Pancreas (tissue), 10 donors: ENCODE data around the gene AS3MT. TPM values are rescaled to one million over a fixed set of nuclear protein-coding genes. Genes with fewer than 3 reads are reported as not detected.

ENCODE experiments used
- ATAC-seq, 4 donors: fragments of 200-7000 bp; cut with Tn5 transposase; one replicate each; pipeline versions ENCODE4 v1.8.0 to v1.9.1; 2020; ENCODE audit warnings: mild to moderate bottlenecking in 4 of 4, moderate library complexity in 4 of 4
- DNase-seq, 6 donors: peaks; one replicate each; pipeline ENCODE4 v3.0.0-alpha.2; 2020
- FAIRE-seq: peaks from 2 replicates; lab custom pipeline; 2012; peaks lifted over from hg19 to GRCh38; lab: Jason Lieb, UNC
- H3K27ac ChIP-seq, 4 donors: fragments of 200-600 bp; sonication (generic); 1 replicate in 3 of 4; 2 replicates in 1 of 4; pipeline versions ENCODE4 v1.5.0 to v1.8.0; 2020
- H3K27me3 ChIP-seq, 4 donors: fragments of 200-600 bp; one replicate each; pipeline ENCODE4 v1.8.0; 2021
- H3K36me3 ChIP-seq, 3 donors: fragments of 200-600 bp; sonication (generic) in 1 of 3; one replicate each; pipeline versions ENCODE4 v1.5.0 to v1.8.0; 2020 to 2021
- H3K4me1 ChIP-seq, 3 donors: fragments of 200-600 bp; one replicate each; pipeline ENCODE4 v1.8.0; 2021
- H3K4me3 ChIP-seq, 4 donors: fragments of 200-600 bp; sonication (generic) in 2 of 4; one replicate each; pipeline versions ENCODE4 v1.5.0 to v1.8.0; 2020 to 2021
- H3K9me3 ChIP-seq, 4 donors: fragments of 200-600 bp; one replicate each; pipeline ENCODE4 v1.8.0; 2021
- CTCF ChIP-seq, 4 donors: fragments of 200-600 bp; sonication (generic) in 3 of 4; IDR thresholded peaks; one replicate each; pipeline versions ENCODE4 v1.5.0 to v1.8.0; 2021; ENCODE audit warnings: antibody characterized with exemption in 4 of 4
- WGBS, 2 donors: extraction: QIAGEN DNeasy Blood & Tissue Kit; methylation state at CpG; one replicate each; pipeline ENCODE4 v1.1.7; 2013; 5-methylcytosine and 5-hydroxymethylcytosine counted together
- intact Hi-C, 3 donors: fragments of 100-400 bp; cut with DNase I; formaldehyde crosslinking; loops; one replicate each; pipeline versions ENCODE4 v1.11.1 to v1.14.2; 2022
- polyA plus RNA-seq, 2 donors: library from polyadenylated mRNA; stranded (reverse); fragments of 200-250 nt; gene quantifications; one replicate each; pipeline ENCODE4 v1.2.3, GENCODE V29; 2013
- total RNA-seq, 6 donors: library from RNA; stranded (reverse); fragmentation: NEBNext Ultra II Directional in 4 of 6; extraction: Animal tissue kit (Norgen Biotek cat#: 25700) in 4 of 6; gene quantifications; one replicate each; pipeline versions ENCODE4 v1.2.1 to v1.2.4, GENCODE V29; 2021 to 2023
- donor health status: healthy with polysubstance abuse.
- donor health status: DM: no; HTN: no; CAD: no; lungs with moderate emphysema.
- donor health status: DM: no; HTN: no; CAD: no.
- donor health status: control.
- donor health status: control.
- donor health status: Bipolar disorder and iron deficiency.
- donor health status: DM: yes; HTN: yes; CAD: no.
- donor health status: DM: no; HTN: no; CAD: no.
- donor health status: DM: no; HTN: no; CAD: no.
- donor health status: DM: yes; HTN: yes; CAD: no.

The AS3MT gene
- total and polyA plus RNA-seq, 8 donors = 0.87 to 11.4 (median 3.0) TPM

DNA sequence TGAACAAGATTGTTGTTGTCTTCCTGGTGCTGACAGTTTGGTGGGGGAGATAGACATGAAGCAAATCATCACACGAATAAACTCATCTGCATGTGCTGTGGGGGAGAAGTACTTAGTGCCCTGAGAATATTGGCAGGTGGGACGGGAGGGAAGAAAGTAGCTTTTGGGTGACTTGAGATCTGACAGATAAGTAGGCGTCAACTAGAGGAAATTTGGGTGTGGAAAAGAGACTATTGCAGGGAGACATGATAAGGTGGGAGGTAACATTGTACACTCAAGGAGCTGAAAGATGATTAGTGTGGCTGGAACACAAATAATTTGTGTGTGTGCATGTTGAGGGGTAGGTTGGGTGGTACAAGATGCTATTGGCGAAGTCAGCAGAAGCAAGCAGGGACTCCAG is 78.9 kb downstream of the AS3MT start:
- WGBS, 2 donors = 78 to 80% methylated on average over 4 of the region's 4 CpGs
- intact Hi-C loops = no loop called here
- FAIRE-seq = no peak

DNA sequence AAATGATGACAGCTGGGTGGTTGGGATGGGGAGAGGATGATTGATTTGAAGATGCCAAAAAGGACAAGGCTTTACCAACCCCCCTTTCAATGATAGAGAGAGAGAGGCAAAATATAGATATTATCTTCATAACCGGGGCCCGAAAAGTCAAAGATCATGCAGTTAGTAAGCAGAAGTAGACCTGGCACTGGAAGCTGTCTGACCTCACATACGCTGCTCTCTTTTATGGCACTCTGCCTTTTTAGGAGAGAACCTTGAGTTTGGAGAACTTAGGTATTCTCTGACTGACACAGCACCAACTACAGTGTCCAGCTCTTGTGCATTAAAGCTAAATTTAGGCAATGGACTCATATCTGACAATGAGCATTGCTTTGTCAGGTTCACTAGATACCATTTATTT is 79.5 kb downstream of the AS3MT start:
- DNase-seq (no peak), FAIRE-seq (no peak), ATAC-seq (no peak)
- no peak for TF ChIP-seq CTCF (IDR thresholded peaks at IDR 0.05)
- H3K4me3 ChIP-seq = no peak overlapping the region
- no peaks in the 10 kb centered on the region for H3K36me3 ChIP-seq
- H3K27me3 ChIP-seq = no peaks in the 10 kb centered on the region
- H3K4me1 ChIP-seq = no peaks in the 10 kb centered on the region
- intact Hi-C loops = no loop called here
- 95 to 97% methylated on average over 3 of the region's 3 CpGs for WGBS, 2 donors
- no peaks in the 10 kb centered on the region for H3K9me3 ChIP-seq
- no peak overlapping the region for H3K27ac ChIP-seq

More for the DNA sequence above, 78.9 kb downstream of the AS3MT start:
- no peaks in the 10 kb centered on the region for H3K9me3 ChIP-seq
- H3K36me3 ChIP-seq = no peaks in the 10 kb centered on the region
- H3K4me3 ChIP-seq = no peak overlapping the region
- no peak overlapping the region for H3K27ac ChIP-seq
- no peaks in the 10 kb centered on the region for H3K27me3 ChIP-seq
- TF ChIP-seq CTCF (IDR thresholded peaks at IDR 0.05) = no peak
- no peaks in the 10 kb centered on the region for H3K4me1 ChIP-seq
- DNase-seq (no peak), ATAC-seq (no peak)

- DNase-seq (no peak), FAIRE-seq (no peak), ATAC-seq (no peak)
- 71 to 74% methylated on average over 4 of the region's 4 CpGs for WGBS, 2 donors
- Histone ChIP-seq H3K9me3 (no peaks in the 10 kb centered on the region), H3K36me3 (no peaks in the 10 kb centered on the region), H3K4me3 (no peak overlapping the region), H3K27me3 (no peaks in the 10 kb centered on the region), H3K4me1 (no peaks in the 10 kb centered on the region), H3K27ac (no peak overlapping the region)
- no peak for TF ChIP-seq CTCF (IDR thresholded peaks at IDR 0.05)
- intact Hi-C loops = no loop called here
Observed at GRCh38 chr10:102949916-102950315, 80.6 kb downstream of the AS3MT start.

GRCh38 chr10:102951316-102951715 is 82.0 kb downstream of the AS3MT start:
- WGBS, 2 donors = 96 to 99% methylated on average over 3 of the region's 3 CpGs
- Histone ChIP-seq H3K27ac (no peak overlapping the region), H3K4me3 (no peak overlapping the region), H3K27me3 (no peaks in the 10 kb centered on the region), H3K36me3 (no peaks in the 10 kb centered on the region), H3K4me1 (no peaks in the 10 kb centered on the region), H3K9me3 (no peaks in the 10 kb centered on the region)
- intact Hi-C loops = no loop called here
- FAIRE-seq (no peak), ATAC-seq (no peak), DNase-seq (no peak)
- TF ChIP-seq CTCF (IDR thresholded peaks at IDR 0.05) = no peak

Other genes with a start within 250 kb of the AS3MT start
- gene TRIM8, start 225.0 kb upstream of the AS3MT start, total RNA-seq = 100 to 1,000 TPM in 1 of 6 donors, 10 to 100 TPM in 5; 65.2 to 106 (median 76.7) TPM
- gene TRIM8, start 225.0 kb upstream of the AS3MT start, polyA plus RNA-seq = 10 to 100 TPM; 42.2 to 53.2 TPM
- 1 to 10 TPM; 2.5 to 4.5 (median 3.1) TPM for gene ARL3, start 155.1 kb upstream of the AS3MT start, total RNA-seq
- 1 to 10 TPM; 2.4 to 8.0 TPM for gene ARL3, start 155.1 kb upstream of the AS3MT start, polyA plus RNA-seq
- gene SFXN2, start 154.8 kb upstream of the AS3MT start, total RNA-seq = 10 to 100 TPM in 4 of 6 donors, 1 to 10 TPM in 2; 6.2 to 21.6 (median 10.4) TPM
- gene SFXN2, start 154.8 kb upstream of the AS3MT start, polyA plus RNA-seq = 1 to 10 TPM; 5.6 to 9.0 TPM
- 10 to 100 TPM in 5 of 6 donors, 1 to 10 TPM in 1; 9.0 to 27.3 (median 12.1) TPM for gene WBP1L, start 125.5 kb upstream of the AS3MT start, total RNA-seq
- gene WBP1L, start 125.5 kb upstream of the AS3MT start, polyA plus RNA-seq = 10 to 100 TPM; 10.5 to 11.0 TPM
- gene CYP17A1, start 32.1 kb upstream of the AS3MT start, total RNA-seq = 1 to 10 TPM in 1 of 6 donors, under 1 TPM in 4, not detected in 1; 0.12 to 6.4 (median 0.38) TPM
- under 1 TPM; 0.11 to 0.35 TPM for gene CYP17A1, start 32.1 kb upstream of the AS3MT start, polyA plus RNA-seq
- gene BORCS7, start 15.2 kb upstream of the AS3MT start, total RNA-seq = 10 to 100 TPM in 2 of 6 donors, 1 to 10 TPM in 4; 5.3 to 11.8 (median 9.6) TPM
- gene BORCS7, start 15.2 kb upstream of the AS3MT start, polyA plus RNA-seq = 10 to 100 TPM; 11.1 to 24.3 TPM
- 1 to 10 TPM; 4.4 to 8.9 (median 6.0) TPM for gene CNNM2, start 48.8 kb downstream of the AS3MT start, total RNA-seq
- 1 to 10 TPM; 2.0 to 2.7 TPM for gene CNNM2, start 48.8 kb downstream of the AS3MT start, polyA plus RNA-seq